ENCODE data around the gene IDUA. TPM values are rescaled to one million over a fixed set of nuclear protein-coding genes. Genes with fewer than 3 reads are reported as not detected.

The IDUA gene
- total and polyA plus RNA-seq, 10 of the 15 experiments (the other 5 are each of a cell fraction or from before 2014, with no cell fraction given): 0.05 to 7.6 (median 1.4) TPM; not detected in 1

DNA sequence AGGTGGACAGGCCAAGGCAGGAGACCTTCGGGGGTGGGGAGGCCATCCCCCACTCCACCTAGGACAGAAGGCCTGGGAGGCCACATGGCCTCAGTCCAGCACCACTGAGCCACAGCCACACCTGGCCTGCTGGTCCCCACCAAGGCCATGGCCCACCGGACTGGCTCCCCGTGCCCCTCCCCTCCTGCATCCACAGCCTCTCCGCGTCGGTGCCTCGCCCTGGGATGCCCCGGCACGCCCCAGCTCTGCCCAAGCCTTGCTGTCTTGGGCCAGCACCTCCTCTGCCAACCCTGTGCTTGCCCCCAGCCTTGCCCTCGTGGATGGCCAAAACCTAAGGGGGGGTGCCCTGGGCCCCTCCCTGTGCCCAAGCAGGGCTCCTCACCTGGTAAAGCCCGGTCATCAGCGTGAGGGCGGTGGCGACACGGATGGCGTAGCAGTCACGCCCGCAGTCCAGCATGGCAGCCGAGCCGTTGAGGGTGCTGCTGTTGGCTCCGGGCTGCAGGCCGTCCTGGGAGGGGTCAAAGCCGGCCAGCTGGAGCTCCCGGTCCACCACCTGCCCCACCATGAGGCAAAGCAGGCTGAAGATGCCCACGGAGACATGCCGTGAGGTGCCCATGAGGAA lies 4.0 kb downstream of the IDUA start:
- no peaks in the 10 kb centered on the region for H3K4me1 ChIP-seq (ENCODE audit: control insufficient read depth, insufficient read depth, low read length)
- no peak overlapping the region for H3K27ac ChIP-seq (ENCODE audit: control insufficient read depth, insufficient read depth)
- H3K4me2 ChIP-seq (ENCODE audit: control insufficient read depth, insufficient read depth): no peak overlapping the region
- no peaks in the 10 kb centered on the region for H3K36me3 ChIP-seq (ENCODE audit: control insufficient read depth in 2 of 2, insufficient read depth in 2 of 2, low read length in 1 of 2)
- H2AFZ ChIP-seq (ENCODE audit: control insufficient read depth, low read depth, low read length): no peak overlapping the region
- ChIA-PET POLR2A (no interaction called here), CTCF (no interaction called here), RAD21 (ENCODE audit: unreplicated experiment) (no interaction called here), SMC1A (ENCODE audit: uncharacterized antibody, unreplicated experiment) (no interaction called here)
- no TSS peak for BruUV-seq (replicated peaks)
- in situ Hi-C loops (cut with MboI): no loop called here
- ATAC-seq (no peak), FAIRE-seq (no peak), DNase-seq (ENCODE audit: low read depth, low spot score) (no peak)
- H3K27me3 ChIP-seq (replicated peaks in 1 of 2; ENCODE audit: control insufficient read depth in 2 of 2, insufficient read depth in 2 of 2, low read length in 1 of 2): no peaks in the 10 kb centered on the region
- H3K9ac ChIP-seq (ENCODE audit: control insufficient read depth, insufficient read depth, low read length): no peak overlapping the region
- H3K9me3 ChIP-seq (replicated peaks; ENCODE audit: control insufficient read depth, insufficient read depth, low read length): no peaks in the 10 kb centered on the region; the same call in 2 of the 3 replicates
- H3K4me3 ChIP-seq: no peak overlapping the region
- intact Hi-C loops (cut with micrococcal nuclease; ENCODE audit: unreplicated experiment): no loop called here
- TF ChIP-seq RFX5 (IDR thresholded peaks at IDR 0.05; ENCODE audit: low read depth, low read length): no peak
- TF ChIP-seq POLR2AphosphoS5 (IDR thresholded peaks at IDR 0.05; ENCODE audit: low read length): no peak
- no peak for TF ChIP-seq HDGF (IDR thresholded peaks at IDR 0.05)
- no peak for TF ChIP-seq BMI1 (IDR thresholded peaks at IDR 0.05; ENCODE audit: borderline replicate concordance)
- no peak for TF ChIP-seq WRNIP1 (IDR thresholded peaks at IDR 0.05; ENCODE audit: borderline replicate concordance, low read depth, low read length)
- TF ChIP-seq, protein P1, sequence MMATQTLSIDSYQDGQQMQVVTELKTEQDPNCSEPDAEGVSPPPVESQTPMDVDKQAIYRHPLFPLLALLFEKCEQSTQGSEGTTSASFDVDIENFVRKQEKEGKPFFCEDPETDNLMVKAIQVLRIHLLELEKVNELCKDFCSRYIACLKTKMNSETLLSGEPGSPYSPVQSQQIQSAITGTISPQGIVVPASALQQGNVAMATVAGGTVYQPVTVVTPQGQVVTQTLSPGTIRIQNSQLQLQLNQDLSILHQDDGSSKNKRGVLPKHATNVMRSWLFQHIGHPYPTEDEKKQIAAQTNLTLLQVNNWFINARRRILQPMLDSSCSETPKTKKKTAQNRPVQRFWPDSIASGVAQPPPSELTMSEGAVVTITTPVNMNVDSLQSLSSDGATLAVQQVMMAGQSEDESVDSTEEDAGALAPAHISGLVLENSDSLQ (IDR thresholded peaks at IDR 0.05): no peak
- TF ChIP-seq STAT1 (conservative IDR thresholded peaks at IDR 0.05): no peak
- TF ChIP-seq EZH2 (IDR thresholded peaks at IDR 0.05; ENCODE audit: borderline replicate concordance, control insufficient read depth, low read depth, low read length): no peak
- WGBS (ENCODE audit: insufficient coverage, insufficient replicate concordance, low lambda C conversion rate, missing lambda C conversion rate): 77% methylated on average over 26 of the region's 26 CpGs
- H4K20me1 ChIP-seq (ENCODE audit: control insufficient read depth, insufficient read depth): no peaks in the 10 kb centered on the region
- no peaks in the 10 kb centered on the region for H3K79me2 ChIP-seq (ENCODE audit: control insufficient read depth, insufficient read depth, low read length)

Measured in GM12878 (cell line).